AG08395 (cell line): ENCODE data around the gene SGSM1.

Source experiments
- DNase-seq: peaks from one replicate; pipeline ENCODE4 v3.0.0; 2012; ENCODE audit warnings: mixed read lengths, low spot score

The SGSM1 gene

DNA sequence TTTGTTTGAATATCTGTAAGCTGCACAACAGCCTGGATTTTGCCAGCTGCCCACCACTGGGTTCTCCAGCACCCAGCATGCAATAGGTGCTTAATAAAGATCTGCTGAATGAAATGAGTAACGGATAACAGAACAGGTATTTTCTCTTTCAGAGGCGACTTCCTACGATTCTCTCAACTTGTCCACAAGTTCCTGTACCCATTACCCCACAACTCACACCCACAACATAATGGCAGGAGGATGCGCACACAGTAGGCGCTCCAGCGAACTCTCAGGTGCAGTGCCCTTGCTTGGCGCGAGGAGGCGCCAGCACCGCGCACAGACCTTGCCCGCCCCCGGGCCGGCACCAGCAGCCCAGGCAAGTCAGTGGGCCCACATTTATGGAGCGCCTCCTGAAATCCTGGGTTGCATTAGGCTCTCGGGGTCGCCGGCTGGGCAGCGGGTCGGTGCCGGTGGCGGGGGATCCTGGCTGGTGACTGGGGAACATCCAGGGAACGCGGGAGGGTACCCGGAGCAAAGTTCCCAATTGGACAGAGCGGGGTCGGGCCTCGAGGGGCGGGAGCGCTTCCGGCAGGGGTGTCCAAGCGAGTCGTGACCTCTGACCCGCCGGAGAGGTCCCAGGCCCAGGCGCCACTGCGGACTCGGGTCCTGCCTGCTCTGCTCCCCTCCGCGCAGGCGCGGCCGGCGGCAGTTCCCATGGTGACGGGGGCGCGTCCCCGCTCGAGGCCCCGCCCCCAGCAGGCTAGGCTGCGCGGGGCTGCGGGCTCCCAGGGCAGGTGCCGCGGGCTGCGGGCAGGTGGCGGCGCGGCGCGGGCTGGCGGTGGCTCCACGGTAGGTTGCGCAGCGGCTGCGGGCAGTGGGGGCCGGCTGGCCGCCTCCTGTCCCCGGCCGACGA lies 146.2 kb downstream of the SGSM1 start, which contains the start of gene KIAA1671:
TSS of gene KIAA1671 (plus strand) at position 775 of the 895 bp plus-strand sequence. CDS start 75,284 bp downstream, outside the sequence.
- DNase-seq = peak; percentile 96

DNA sequence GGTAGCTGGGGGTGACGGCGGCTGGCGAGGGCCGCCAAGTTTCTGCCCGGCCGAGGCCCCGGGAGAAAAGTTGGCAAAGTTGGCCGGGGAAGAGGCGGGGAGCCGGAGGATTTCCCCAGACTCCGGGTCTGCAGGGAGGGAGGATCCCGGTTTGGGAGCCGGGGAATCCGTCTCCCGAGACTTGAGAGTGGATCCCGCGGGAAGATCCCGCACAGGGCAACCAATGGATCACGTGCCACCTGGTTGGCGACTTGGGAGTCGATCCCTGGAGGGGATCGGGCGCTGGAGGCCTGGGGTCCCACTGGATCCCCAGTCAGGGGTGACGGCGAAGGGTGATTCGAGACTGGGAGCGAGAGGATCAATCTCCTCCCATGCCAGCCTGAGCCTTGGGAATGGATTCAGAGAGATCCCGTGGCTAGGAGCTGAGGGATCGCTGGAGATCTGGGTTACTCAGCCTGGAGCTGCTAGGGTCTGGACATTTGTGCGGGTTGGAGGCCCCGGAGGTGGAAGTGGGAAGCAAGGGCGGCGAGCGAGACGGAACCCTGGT lies 146.9 kb downstream of the SGSM1 start:
- DNase-seq = peak; percentile 66

DNA sequence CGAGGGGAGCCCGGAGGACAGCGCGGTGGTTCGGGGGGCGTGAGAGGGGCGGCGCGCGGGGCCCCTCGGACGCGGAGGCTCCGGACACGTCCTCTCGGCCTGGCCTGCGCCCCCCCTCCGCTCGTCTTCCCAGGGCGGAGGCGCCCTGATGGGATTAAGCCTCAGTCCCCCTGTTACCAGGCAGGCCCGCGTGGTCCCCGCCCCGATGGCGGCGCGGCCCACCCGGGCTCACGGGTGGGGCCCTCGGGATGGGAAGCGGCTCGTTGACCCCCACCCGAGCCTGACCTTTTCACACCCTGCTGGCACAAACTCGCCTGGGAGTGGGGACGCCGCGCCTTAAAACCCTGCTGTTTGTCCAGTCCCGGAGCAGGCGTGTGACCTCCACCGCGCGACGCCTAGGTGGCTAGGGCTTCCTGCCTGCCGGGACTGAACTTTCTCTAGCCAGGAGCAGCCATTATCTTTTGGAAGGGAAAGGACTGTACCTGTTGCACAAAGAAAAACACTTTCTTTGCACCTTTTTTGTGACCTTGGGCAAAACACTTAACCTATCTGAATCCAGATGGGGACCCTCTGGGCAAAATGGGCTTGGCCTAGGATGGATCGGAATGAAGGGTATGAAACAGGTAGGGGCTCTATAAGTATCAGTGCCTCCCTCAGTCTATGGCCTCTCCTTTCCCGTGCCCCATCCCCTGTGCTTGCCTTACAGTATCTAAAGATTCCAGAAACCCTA lies 147.5 kb downstream of the SGSM1 start:
- no peak for DNase-seq

DNA sequence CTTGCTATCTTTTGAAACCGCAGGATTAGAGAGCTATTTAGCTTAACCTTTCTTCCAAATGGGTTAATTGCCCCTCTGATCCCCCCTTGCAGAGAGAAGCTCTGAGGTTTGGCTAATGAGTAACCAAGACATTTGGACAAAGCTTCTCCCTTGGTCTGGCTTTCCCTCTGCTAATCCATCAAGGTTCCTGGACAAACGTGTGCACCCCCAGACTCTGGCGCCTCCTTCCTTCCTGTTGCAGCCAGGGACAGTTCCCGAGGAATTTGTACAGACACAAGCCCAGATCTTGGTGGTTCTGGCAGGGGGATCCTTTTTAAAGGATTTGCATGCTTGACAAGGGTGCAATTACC lies 148.1 kb downstream of the SGSM1 start:
- DNase-seq = no peak

DNA sequence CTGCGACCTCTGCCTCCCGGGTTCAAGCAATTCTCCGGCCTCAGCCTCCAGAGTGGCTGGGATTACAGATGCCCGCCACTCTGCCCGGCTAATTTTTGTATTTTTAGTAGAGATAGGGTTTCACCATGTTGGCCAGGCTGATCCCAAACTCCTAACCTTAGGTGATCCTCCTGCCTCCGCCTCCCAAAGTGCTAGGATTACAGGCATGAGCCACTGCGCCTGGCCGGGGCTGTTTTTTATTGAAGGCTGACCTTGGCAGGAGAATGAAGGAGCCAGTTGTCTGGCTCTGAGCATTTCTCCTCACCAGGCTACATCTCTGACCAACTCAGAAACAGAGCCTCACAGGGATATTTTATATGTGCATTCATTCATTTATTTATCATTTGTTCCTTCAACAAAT lies 148.8 kb downstream of the SGSM1 start:
- no peak for DNase-seq

DNA sequence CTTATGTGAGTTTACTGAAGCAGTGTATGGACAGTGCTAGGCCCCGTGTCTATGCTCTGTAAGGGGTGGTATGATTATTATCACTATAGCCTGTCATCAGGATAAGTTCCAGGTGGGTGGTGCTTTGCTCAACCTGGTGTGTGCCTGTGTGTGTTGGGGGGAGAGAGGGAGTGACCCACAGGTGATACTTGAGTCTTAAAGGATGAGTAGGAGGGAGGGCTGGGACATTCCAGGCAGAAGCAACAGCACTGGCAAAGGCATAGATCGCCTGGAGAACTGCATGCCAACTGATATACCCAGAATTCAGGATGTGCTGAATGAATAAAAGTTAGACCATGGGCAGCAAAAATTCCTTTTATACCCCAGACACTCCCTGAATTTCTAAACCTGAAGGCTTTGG lies 151.0 kb downstream of the SGSM1 start:
- no peak for DNase-seq

DNA sequence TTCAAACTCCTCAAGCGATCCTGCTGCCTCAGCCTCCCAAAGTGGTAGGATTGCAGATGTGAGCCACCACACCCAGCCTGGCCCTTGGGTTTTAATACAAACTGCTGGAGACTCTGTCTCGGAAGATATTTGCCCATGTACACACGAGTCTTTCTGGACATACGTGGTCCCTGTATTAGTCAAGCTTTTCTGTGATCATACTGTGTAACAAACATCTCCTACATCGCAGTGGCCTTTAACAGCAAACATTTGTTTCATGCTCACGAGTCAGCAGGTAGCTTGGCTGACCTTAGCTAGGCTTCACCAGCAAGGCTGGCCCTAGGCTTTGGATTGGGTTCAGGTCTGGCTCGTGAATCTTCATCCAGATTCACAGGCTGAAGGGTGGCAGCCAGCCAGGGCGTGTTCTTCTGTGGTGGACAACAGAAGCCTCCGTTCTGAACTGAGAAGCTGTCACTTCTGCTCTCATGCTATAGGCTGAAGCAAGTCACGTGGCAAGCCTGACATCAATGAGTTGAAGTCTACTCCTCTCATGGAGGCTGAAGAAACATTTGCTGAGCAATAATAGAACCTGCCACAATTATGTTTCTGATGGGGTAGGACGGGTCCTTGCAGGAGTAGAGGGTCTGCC lies 155.3 kb downstream of the SGSM1 start:
- no peak for DNase-seq

DNA sequence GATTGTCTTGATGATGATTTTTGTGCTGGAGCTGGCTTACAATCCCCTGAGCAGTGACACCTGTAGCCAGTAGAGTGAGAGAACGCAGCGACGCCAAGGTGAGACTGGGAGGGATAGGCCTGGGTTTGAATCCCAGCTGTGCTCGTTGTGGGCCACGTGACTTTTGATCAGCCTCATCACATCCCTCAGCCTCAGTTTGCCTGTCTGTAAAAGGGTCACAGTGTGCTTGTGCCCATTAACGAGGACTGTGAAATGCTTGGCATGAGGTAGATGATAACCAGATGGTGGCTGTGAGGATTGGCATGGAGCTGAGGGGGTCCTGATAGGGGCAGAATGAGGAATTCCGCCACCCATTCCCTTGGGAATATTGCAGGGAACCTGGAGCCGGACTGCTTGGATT lies 156.1 kb downstream of the SGSM1 start:
- no peak for DNase-seq

DNA sequence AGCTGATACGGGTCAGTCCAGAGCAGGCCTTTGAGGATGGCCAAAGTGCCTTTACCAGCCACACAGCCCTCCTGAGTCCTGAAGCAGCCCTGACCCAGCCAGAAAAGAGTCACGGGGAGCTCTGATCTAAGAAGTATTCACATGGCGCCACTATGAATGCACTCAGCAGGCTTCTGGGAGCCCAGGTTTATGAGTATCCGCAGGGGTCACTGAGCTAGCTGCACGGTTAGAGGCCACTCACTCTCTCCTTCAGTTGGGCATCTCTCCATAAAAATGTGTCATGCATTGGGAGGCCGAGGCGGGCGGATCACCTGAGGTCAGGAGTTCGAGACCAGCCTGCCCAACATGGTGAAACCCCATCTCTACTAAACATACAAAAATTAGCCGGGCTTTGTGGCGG lies 156.8 kb downstream of the SGSM1 start:
- DNase-seq = no peak

DNA sequence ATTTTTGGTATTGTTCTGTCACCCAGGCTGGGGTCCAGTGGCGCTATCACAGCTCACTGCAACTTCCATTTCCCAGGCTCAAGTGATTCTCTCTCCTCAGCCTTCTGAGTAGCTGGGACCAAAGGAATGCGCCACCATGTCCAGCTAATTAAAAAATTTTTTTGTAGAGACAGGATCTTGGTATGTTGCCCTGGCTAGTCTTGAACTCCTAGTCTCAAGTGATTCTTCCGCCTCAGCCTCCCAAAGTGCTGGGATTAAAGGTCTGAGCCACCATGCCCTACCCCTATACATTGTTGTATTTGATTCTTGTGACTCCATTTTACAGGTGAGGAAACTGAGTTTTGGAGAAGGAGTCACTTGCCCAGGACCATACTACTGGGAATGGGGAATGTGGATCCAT lies 158.4 kb downstream of the SGSM1 start:
- DNase-seq = no peak

DNA sequence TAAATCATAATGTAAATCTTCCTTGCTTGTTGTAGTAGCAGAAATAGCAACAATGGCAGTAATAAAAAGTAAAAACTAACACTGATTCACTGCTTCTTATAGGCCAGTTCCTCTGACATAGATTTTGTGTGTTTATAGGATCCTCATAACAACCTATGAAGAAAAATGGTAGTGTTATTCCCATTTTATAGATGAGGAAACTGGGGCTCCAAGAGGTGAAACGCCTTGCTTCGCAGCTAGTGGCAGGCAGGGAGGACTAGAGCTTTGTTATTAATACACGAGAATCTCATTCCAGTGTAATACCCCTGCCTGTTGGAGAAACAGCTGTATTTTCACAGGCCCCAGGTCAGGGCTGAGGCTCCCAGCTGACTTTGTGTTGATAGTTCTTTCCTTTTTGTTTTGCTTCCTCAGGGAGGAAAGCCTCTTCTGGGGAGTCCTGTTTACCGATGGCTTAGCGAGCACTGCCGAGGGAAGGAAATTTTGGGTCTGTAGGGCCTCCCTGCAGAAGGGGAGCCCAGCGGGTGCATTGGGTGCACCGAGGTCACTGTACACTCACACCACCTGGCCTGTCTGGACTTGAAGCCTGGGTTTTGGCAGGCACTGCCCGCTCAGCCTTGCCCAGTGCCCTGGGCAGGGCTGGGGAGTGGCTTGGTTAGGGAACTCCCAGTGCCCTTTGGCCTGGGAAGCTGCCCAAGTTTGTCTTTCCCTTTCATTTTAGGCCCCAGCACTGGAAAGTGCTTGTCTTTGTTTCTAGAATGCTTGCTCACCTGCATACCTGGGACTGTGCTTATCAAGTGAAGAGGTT lies 160.0 kb downstream of the SGSM1 start:
- no peak for DNase-seq

DNA sequence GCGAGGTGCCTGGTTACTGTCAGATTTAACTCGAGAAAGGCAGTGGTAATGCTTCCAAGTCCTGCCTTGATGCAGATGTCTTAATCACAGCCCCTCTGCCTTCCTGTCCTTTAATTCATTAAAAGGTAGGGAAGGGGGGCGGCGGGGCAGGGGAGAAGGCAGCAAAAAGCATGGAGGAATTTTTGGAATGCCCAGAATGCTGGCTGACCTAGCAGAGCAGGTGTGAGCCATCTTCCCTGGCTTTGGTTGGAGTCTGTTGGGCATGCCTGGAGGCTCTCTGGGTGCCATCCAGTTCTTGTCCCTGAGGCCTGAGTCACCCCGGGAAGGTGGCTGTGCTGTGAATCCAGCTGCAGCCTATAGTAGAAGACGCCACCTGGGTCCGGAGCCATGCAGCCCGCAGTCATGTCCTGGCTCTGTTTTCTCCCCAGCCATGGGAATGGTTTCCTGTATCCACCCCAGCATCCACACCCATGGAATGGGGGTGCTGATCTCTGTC lies 162.1 kb downstream of the SGSM1 start:
- DNase-seq = no peak

DNA sequence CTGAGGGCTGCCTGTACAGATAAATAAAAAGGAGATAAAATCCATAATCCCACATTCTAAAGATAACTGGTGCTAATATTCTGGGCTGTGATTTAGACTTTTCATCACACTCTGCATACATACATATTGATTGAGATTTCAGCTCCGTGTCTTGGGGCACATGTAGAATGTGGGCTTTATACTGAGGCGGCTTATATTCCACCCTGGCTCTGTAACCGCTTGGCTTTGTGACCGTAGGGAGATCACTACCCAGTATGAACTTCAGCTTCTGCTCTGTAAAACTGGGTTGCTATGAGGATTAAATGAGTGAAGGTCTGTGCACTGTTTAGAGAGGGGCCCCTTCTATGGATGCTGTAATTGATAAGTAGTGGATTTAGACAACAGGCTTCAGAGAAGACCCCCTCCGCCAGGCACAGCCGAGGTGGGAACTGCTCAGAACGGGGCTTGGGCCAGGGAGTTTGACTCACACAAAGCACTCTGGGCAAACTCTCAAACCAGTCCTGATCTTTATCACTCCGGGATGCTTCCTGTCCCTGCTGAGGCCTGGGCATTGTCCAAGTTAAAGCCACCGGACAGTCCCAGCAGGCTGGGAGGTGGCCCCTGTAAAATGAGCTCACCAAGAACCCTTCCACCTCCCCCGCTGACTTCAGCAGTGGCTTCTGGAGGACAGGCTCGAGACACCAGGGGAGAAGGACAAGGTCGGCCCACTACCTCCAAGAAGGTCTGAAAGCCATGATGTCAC lies 163.7 kb downstream of the SGSM1 start:
- peak; percentile 83 for DNase-seq

DNA sequence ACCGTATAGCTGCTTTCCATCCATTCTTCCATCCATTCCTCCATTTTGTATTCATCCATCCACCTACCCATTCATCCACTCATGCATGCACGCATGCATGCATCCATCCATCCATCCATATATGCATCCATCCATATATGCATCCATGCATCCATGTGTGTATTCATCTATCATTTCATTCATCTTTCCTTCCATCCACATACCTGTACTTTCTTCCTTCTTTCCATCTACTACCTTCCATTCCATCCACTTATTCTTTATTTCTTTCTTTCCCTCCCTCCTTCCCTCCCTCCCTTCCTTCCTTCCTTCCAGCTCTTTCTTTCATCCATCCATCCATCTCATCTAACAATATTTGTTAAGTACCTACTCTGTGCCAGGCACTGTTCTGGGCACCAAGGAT lies 166.4 kb downstream of the SGSM1 start:
- no peak for DNase-seq

DNA sequence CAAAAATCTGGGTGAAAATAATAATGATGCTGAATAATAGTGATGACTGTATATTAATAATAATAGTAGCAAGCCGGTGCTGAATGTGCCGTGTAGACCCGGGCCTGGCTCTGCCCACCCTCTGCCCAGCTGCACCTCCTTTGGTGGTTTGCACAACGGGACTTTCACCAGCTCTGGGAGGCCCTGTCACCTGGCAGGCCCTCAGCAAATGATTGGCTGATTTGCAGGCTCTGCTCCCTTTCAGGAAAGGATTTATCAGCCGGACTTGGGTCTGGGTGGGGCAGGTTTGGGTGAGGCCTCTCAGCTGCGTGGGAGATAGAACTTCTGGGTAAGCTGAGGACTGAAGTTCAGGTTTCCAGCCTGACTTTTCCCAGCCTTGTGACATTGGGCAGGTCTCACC lies 167.9 kb downstream of the SGSM1 start:
- no peak for DNase-seq

DNA sequence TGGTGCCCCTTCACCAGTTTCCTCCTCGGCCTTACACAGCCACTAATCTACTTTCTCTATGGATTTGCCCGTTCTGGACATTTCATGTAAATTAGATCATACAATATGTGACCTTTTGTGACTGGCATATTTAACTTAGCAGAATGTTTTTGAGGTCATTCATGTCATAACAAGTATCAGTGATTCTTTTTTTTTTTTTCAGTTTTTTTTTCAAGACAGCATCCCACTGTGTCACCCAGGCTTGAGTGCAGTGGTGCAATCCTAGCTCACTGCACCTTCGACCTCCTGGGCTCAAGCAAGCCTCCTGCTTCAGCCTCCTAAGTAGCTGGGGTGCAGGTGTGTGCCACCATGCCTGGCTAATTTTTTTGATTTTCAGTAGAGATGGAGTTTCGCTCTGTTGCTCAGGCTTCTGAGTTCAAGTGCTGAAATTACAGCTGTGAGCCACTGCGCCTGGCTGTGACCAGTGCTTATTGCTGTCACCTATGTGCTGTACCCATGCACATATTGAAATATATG lies 169.2 kb downstream of the SGSM1 start:
- no peak for DNase-seq

DNA sequence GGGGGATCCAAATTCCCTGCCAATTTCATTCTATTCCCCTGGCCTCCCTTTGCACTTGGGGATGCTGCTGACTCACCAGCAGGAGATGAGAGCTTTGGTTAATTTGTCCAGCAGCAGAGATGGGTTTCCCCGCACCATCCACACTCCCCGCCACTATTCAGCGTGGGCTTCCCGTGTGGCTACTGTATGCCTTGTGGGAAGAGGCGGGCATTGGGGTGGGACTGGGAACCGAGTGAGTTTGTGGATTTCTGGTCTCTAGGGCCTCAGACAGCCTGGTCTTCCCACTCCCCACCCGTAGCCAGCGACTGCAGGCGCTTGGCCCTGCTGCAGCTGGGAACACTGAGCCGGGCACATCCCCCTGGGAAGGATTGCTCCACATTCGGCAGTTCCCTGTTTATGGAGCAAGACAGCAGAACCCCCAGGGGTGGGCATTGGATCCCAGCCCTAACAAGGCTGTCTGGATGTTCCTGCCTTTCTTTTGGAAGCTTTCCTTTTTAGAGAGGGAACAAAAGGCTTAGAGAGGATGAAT lies 169.9 kb downstream of the SGSM1 start:
- no peak for DNase-seq

DNA sequence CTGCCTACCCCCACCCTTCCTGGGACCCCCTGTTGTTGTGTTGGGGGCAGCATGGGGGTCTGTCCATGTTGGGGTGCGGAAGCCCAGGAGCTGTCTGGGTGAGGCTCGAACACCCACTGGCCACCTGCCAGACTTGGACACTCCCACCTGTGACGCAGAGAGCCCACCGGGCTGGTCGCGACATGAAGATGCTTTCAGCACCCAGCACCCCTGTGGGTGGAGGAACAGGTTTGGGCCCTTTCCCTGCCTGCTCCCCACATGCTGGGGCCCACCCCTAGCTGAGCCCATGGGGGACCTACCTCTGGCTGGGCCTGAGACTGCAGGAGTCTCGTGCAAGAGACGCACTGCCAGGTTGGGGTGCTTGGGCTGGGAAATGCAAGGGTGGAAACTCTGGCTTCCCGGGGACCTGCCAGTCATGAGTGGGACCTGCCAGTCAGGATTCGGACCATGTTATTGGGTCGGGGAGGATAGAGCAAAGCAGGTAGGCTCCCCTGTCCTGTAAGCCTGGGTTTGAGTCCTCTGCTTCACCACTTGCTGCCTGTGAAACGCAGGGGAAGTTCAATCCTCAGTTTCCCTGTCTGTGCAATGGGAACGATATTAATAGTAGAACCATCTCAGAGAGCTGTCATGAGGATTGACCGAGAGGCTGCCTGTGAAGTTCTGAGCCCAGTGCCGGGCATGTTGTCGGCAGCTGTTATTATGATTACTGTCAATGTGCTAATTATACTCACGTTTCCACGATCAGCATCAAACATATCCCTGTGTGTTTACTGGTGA lies 170.6 kb downstream of the SGSM1 start:
- no peak for DNase-seq
